A549 (cell line): Measurements from ENCODE around the gene CEP97.
"Not testable (repeated sequence)": the region's sequence is repeated elsewhere in the genome, so short reads cannot be mapped to it uniquely, and the experiment has no call there.

ENCODE experiments used
- EP300 ChIP-seq, 2 experiments: fragments of >200 bp; sonication (Bioruptor Twin); formaldehyde crosslinking; IDR thresholded peaks; 2 replicates in 1 of 2; 3 replicates in 1 of 2; pipeline ENCODE4 v1.6.1; 2016 to 2017
- HDAC2 ChIP-seq: fragments of 200-600 bp; sonication (generic); IDR thresholded peaks from 2 replicates; pipeline ENCODE4 v1.6.1; 2016
- KDM1A ChIP-seq: fragments of 200-600 bp; sonication (generic); IDR thresholded peaks from 2 replicates; pipeline ENCODE4 v1.6.1; 2016; ENCODE audit warnings: low read depth, mild to moderate bottlenecking
- POLR2A ChIP-seq: IDR thresholded peaks from 2 replicates; pipeline ENCODE4 v1.6.1; 2012; ENCODE audit warnings: mild to moderate bottlenecking, low read length
- ZC3H11A ChIP-seq: fragments of 450-650 bp; IDR thresholded peaks from 2 replicates; pipeline ENCODE4 v1.6.1; 2014; ENCODE audit warnings: antibody characterized with exemption, mild to moderate bottlenecking
- TF ChIP-seq, protein P1 (sequence below): fragments of 200-600 bp; sonication (generic); IDR thresholded peaks from 2 replicates; pipeline ENCODE4 v1.6.1; 2016; ENCODE audit warnings: antibody characterized with exemption, mild to moderate bottlenecking, moderate library complexity
- TF ChIP-seq, protein P2 (sequence below): IDR thresholded peaks from 2 replicates; pipeline ENCODE4 v1.6.1; 2012

DNA sequence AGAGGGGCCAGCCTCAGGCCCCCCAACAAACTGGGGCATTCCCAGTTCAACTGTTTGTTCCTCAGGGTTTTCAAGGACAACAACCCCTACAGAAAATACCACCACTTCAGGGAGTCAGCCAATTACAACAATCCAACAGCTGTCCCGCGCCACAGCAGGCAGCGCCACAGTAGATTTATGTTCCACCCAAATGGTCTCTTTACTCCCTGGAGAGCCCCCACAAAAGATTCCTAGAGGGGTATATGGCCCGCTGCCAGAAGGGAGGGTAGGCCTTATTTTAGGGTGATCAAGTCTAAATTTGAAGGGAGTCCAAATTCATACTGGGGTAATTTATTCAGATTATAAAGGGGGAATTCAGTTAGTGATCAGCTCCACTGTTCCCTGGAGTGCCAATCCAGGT, 29.6 kb upstream of the CEP97 start:
- TF ChIP-seq EP300 (IDR thresholded peaks at IDR 0.05); HDAC2; ZC3H11A; KDM1A; POLR2A: not testable (repeated sequence)
- TF ChIP-seq, protein P1, sequence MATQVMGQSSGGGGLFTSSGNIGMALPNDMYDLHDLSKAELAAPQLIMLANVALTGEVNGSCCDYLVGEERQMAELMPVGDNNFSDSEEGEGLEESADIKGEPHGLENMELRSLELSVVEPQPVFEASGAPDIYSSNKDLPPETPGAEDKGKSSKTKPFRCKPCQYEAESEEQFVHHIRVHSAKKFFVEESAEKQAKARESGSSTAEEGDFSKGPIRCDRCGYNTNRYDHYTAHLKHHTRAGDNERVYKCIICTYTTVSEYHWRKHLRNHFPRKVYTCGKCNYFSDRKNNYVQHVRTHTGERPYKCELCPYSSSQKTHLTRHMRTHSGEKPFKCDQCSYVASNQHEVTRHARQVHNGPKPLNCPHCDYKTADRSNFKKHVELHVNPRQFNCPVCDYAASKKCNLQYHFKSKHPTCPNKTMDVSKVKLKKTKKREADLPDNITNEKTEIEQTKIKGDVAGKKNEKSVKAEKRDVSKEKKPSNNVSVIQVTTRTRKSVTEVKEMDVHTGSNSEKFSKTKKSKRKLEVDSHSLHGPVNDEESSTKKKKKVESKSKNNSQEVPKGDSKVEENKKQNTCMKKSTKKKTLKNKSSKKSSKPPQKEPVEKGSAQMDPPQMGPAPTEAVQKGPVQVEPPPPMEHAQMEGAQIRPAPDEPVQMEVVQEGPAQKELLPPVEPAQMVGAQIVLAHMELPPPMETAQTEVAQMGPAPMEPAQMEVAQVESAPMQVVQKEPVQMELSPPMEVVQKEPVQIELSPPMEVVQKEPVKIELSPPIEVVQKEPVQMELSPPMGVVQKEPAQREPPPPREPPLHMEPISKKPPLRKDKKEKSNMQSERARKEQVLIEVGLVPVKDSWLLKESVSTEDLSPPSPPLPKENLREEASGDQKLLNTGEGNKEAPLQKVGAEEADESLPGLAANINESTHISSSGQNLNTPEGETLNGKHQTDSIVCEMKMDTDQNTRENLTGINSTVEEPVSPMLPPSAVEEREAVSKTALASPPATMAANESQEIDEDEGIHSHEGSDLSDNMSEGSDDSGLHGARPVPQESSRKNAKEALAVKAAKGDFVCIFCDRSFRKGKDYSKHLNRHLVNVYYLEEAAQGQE = not testable (repeated sequence)
- TF ChIP-seq, protein P2, sequence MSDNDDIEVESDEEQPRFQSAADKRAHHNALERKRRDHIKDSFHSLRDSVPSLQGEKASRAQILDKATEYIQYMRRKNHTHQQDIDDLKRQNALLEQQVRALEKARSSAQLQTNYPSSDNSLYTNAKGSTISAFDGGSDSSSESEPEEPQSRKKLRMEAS = not testable (repeated sequence)
